ENCODE results near the gene SHISA8.

The SHISA8 gene

DNA sequence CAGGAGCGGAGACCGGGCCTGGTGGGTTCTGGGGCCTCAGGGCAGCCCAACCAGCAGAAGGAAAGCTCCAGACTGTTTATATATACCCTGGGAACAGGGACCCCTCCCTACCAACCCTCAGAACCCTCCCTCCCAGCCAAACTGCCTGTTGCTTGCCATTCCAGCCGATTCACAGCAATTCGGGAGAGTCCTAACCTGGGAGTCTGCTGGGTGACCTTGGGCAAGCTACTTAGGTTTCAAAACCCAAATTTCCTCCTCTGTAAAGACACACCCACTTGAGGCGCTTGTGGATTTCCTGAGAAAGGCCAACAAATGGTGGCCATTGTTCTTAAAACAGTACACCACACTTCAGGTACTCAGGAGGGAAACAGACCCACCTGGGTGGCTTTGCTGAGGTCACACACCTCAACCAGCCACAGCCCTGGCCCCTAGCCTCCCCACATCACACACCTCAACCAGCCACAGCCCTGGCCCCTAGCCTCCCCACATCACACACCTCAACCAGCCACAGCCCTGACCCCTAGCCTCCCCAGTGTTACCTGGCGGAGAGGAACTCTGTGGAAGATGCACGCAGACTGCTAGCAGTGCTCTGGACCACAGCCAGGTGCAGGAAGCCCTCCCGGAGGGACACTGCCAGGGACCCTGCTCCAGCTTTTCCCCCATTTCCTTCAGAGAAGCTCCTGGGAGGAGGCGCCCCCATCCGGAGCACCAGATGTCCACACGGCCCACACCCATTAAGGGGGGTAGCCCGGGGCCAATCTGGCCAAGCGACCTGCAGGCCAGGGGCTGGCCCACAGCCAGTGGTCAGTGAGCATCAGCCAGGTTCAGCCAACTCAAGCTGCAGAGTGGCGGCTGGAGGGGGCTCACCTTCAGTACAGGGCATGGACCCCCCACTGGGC lies 6.2 kb downstream of the SHISA8 start (continued):
- peak; percentile 40; the same call in 1 of the 2 replicates for TF ChIP-seq GLIS2 (tag by site-specific recombination; IDR thresholded peaks at IDR 0.05)
- no peak for TF ChIP-seq ZNF48 (tag by site-specific recombination; IDR thresholded peaks at IDR 0.05)
- TF ChIP-seq, protein P1, sequence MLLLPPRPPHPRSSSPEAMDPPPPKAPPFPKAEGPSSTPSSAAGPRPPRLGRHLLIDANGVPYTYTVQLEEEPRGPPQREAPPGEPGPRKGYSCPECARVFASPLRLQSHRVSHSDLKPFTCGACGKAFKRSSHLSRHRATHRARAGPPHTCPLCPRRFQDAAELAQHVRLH (tag by site-specific recombination; IDR thresholded peaks at IDR 0.05): no peak
- TF ChIP-seq ZNF843 (tag by site-specific recombination; IDR thresholded peaks at IDR 0.05): no peak
- no peak for TF ChIP-seq ZNF404 (tag by site-specific recombination; IDR thresholded peaks at IDR 0.05)
- TF ChIP-seq ZBTB48 (tag by site-specific recombination; IDR thresholded peaks at IDR 0.05): no peak
- no peak for TF ChIP-seq ZNF560 (tag by site-specific recombination; IDR thresholded peaks at IDR 0.05; ENCODE audit: borderline replicate concordance)
- TF ChIP-seq SALL2 (tag by site-specific recombination; IDR thresholded peaks at IDR 0.05; ENCODE audit: borderline replicate concordance): no peak
- no peak for TF ChIP-seq ZFP41 (tag by site-specific recombination; IDR thresholded peaks at IDR 0.05; ENCODE audit: borderline replicate concordance)
- TF ChIP-seq SCRT1 (tag by site-specific recombination; IDR thresholded peaks at IDR 0.05; ENCODE audit: borderline replicate concordance): 0 out of 2 replicates have a peak, but pooled peaks have one; percentile 37
- TF ChIP-seq ZSCAN16 (tag by site-specific recombination; IDR thresholded peaks at IDR 0.05): no peak
- 0 out of 2 replicates have a peak, but pooled peaks have one; percentile 77 for TF ChIP-seq BCL11B (tag by site-specific recombination; IDR thresholded peaks at IDR 0.05; ENCODE audit: low read depth)
- no peak for TF ChIP-seq ZNF521 (tag by site-specific recombination; IDR thresholded peaks at IDR 0.05)
- TF ChIP-seq ZNF558 (tag by site-specific recombination; IDR thresholded peaks at IDR 0.05): no peak
- peak; percentile 14; the same call in 1 of the 2 replicates for TF ChIP-seq BCL11A (tag by site-specific recombination; IDR thresholded peaks at IDR 0.05; ENCODE audit: low read depth)
- no peak for TF ChIP-seq KLF7 (tag by site-specific recombination; IDR thresholded peaks at IDR 0.05; ENCODE audit: borderline replicate concordance)
- TF ChIP-seq ZNF629 (tag by site-specific recombination; IDR thresholded peaks at IDR 0.05): no peak
- TF ChIP-seq ZFP3 (tag by site-specific recombination; IDR thresholded peaks at IDR 0.05; ENCODE audit: low read depth): no peak
- 0 out of 2 replicates have a peak, but pooled peaks have one; percentile 5 for TF ChIP-seq ZNF341 (tag by site-specific recombination; IDR thresholded peaks at IDR 0.05; ENCODE audit: low read depth)
- TF ChIP-seq ZNF391 (tag by site-specific recombination; IDR thresholded peaks at IDR 0.05; ENCODE audit: borderline replicate concordance, low read depth): no peak
- no peak for TF ChIP-seq ZNF24 (tag by site-specific recombination; IDR thresholded peaks at IDR 0.05)
- TF ChIP-seq HOXD13 (CRISPR knock-in tag; IDR thresholded peaks at IDR 0.05; ENCODE audit: borderline replicate concordance): no peak
- TF ChIP-seq ZNF544 (tag by site-specific recombination; IDR thresholded peaks at IDR 0.05): no peak

DNA sequence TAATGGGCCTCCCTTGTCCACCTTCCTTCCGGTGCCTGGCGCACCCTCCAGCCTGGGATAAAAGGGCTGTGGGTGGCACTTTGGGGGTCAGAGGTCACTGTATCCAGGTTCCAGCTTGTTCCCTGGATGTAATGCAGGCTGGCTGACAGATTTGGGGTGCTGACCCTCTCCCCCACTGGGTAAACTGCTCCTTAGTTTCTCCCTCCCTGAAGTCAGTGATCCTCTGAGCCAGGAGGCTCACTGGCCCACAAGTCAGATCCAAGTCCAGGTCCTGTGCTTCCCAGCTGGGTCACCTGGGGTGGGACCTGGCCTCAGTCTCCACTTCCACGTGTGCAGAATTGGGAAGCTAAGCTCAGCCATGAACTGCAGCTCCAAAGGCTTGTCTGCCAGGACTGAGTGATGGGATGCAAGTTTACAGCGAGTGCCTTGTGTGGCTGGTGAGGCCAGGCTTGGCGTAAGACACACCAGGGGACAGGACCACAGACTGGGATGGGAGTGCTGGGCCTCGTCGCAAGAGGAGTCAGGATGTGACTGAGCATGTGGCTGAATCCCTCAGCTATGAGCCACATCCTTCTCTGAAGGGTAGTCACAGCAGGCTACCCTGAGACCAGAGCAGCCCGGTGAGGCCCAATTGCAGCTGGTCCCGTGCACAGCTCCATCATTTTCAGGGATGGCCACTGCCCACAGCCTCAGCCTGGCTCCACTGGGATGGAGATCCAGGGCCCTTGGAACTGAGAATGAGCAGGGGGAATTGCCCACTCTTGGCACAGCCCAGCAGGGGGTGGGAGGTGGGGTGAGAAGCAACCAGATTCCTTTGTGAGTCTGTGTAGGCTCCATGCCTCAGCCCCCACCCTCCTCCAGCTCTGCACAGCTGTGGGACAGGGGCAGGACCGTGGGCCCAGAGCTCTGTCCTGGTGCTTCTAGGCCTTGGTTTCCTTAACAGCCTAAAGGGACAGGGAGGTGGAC lies 7.2 kb downstream of the SHISA8 start:
- no peak overlapping the region for H3K4me3 ChIP-seq (ENCODE audit: low read depth, low read length)
- H3K27ac ChIP-seq (ENCODE audit: extremely low read depth, low read depth, low read length): peak overlapping the region; percentile 37; the same call in 1 of the 2 replicates
- peaks cover 3 to 49% of the 10 kb centered on the region in 2 experiments; a peak in 2 of 3 replicates for H3K36me3 ChIP-seq (ENCODE audit: control insufficient read depth in 2 of 2, insufficient read depth in 1 of 2, low read length in 2 of 2)
- no peaks in the 10 kb centered on the region for H3K4me1 ChIP-seq (ENCODE audit: control insufficient read depth, insufficient read depth, low read length)
- CTCF ChIA-PET: interaction anchor here (0.5 to 0.8 kb wide), 2 partner anchors 210 to 1057 kb away, joined by 4 to 5 read pairs; no protein-coding TSS in a partner anchor
- H3K9me3 ChIP-seq (ENCODE audit: control insufficient read depth, insufficient read depth, low read depth, low read length): no peaks in the 10 kb centered on the region
- POLR2A ChIA-PET: interaction anchor here (0.5 to 3.3 kb wide), 5 partner anchors 10 to 75 kb away, joined by 3 to 10 read pairs (median 4); partner anchors contain the start of genes CENPM and SREBF2
- TF ChIP-seq, protein P2, sequence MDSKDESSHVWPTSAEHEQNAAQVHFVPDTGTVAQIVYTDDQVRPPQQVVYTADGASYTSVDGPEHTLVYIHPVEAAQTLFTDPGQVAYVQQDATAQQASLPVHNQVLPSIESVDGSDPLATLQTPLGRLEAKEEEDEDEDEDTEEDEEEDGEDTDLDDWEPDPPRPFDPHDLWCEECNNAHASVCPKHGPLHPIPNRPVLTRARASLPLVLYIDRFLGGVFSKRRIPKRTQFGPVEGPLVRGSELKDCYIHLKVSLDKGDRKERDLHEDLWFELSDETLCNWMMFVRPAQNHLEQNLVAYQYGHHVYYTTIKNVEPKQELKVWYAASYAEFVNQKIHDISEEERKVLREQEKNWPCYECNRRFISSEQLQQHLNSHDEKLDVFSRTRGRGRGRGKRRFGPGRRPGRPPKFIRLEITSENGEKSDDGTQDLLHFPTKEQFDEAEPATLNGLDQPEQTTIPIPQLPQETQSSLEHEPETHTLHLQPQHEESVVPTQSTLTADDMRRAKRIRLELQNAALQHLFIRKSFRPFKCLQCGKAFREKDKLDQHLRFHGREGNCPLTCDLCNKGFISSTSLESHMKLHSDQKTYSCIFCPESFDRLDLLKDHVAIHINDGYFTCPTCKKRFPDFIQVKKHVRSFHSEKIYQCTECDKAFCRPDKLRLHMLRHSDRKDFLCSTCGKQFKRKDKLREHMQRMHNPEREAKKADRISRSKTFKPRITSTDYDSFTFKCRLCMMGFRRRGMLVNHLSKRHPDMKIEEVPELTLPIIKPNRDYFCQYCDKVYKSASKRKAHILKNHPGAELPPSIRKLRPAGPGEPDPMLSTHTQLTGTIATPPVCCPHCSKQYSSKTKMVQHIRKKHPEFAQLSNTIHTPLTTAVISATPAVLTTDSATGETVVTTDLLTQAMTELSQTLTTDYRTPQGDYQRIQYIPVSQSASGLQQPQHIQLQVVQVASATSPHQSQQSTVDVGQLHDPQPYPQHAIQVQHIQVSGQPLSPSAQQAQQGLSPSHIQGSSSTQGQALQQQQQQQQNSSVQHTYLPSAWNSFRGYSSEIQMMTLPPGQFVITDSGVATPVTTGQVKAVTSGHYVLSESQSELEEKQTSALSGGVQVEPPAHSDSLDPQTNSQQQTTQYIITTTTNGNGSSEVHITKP (tag by site-specific recombination; IDR thresholded peaks at IDR 0.05): 0 out of 2 replicates have a peak, but pooled peaks have one; percentile 22
- TF ChIP-seq, protein P3, sequence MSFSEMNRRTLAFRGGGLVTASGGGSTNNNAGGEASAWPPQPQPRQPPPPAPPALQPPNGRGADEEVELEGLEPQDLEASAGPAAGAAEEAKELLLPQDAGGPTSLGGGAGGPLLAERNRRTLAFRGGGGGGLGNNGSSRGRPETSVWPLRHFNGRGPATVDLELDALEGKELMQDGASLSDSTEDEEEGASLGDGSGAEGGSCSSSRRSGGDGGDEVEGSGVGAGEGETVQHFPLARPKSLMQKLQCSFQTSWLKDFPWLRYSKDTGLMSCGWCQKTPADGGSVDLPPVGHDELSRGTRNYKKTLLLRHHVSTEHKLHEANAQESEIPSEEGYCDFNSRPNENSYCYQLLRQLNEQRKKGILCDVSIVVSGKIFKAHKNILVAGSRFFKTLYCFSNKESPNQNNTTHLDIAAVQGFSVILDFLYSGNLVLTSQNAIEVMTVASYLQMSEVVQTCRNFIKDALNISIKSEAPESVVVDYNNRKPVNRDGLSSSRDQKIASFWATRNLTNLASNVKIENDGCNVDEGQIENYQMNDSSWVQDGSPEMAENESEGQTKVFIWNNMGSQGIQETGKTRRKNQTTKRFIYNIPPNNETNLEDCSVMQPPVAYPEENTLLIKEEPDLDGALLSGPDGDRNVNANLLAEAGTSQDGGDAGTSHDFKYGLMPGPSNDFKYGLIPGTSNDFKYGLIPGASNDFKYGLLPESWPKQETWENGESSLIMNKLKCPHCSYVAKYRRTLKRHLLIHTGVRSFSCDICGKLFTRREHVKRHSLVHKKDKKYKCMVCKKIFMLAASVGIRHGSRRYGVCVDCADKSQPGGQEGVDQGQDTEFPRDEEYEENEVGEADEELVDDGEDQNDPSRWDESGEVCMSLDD (tag by site-specific recombination; IDR thresholded peaks at IDR 0.05): no peak
- TF ChIP-seq ZNF596 (tag by site-specific recombination; IDR thresholded peaks at IDR 0.05) (no peak), ZNF138 (tag by site-specific recombination; IDR thresholded peaks at IDR 0.05; ENCODE audit: borderline replicate concordance) (no peak), SP3 (tag by site-specific recombination; IDR thresholded peaks at IDR 0.05) (no peak), ZBTB20 (tag by site-specific recombination; IDR thresholded peaks at IDR 0.05) (no peak)

Data from HEK293 (cell line).